Measurements from ENCODE around the gene ARL4D. TPM values are rescaled to one million over a fixed set of nuclear protein-coding genes. Genes with fewer than 3 reads are reported as not detected.

The ARL4D gene
- total and polyA plus RNA-seq, 2 donors (not counting 1 experiment from before 2014, with no cell fraction given) = 11.3 to 14.5 TPM

DNA sequence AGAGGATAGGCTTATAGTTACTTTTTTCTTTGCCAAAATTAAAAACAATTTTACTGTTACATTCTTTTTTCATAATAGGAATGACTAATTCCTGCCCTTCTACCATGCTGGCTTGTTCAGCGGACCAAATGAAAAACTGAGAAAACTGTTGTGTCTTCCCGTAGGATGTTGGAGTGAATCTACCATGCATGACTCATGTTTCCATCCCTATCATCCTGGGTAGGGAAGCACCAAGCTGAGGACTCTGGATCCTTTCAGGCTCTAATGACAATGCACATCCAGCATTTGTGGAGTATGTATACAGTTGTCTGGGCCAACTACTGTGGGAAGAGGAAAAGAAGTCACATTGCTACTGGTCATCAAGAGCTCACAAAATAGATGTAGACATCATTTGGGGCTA, 43.9 kb downstream of the ARL4D start:
- Histone ChIP-seq H3K9me3 (ENCODE audit: control extremely low read depth in 1 of 3, control insufficient read depth in 2 of 3, insufficient read depth in 1 of 3, low read length in 2 of 3) (no peaks in the 10 kb centered on the region), H3K9ac (ENCODE audit: low read length) (no peak overlapping the region), H2AFZ (ENCODE audit: insufficient read depth, low read depth, low read length, poor library complexity, severe bottlenecking) (no peak overlapping the region), H3K4me1 (ENCODE audit: control insufficient read depth in 2 of 2, insufficient read depth in 2 of 2, low read length in 2 of 2) (no peaks in the 10 kb centered on the region), H3K27me3 (replicated peaks in 1 of 4; ENCODE audit: control extremely low read depth in 1 of 4, control insufficient read depth in 3 of 4, insufficient read depth in 4 of 4, low read length in 3 of 4) (peaks cover 0 to 5% (median 0%) of the 10 kb centered on the region in 4 experiments), H3K27ac (ENCODE audit: low read length in 2 of 2) (no peak overlapping the region), H3K79me2 (ENCODE audit: control insufficient read depth, insufficient read depth, low read length) (no peaks in the 10 kb centered on the region), H3K4me2 (replicated peaks; ENCODE audit: low read depth, low read length, poor library complexity, severe bottlenecking) (no peak overlapping the region), H3K4me3 (ENCODE audit: control extremely low read depth in 1 of 5, extremely low read depth in 1 of 5, insufficient read depth in 1 of 5, low read depth in 2 of 5, low read length in 4 of 5) (no peak overlapping the region), H3K36me3 (replicated peaks in 1 of 2; ENCODE audit: control extremely low read depth in 1 of 2, control insufficient read depth in 1 of 2, extremely low read depth in 1 of 2, insufficient read depth in 2 of 2, low read length in 1 of 2) (no peaks in the 10 kb centered on the region), H4K20me1 (ENCODE audit: control insufficient read depth, insufficient read depth, low read length, poor library complexity, severe bottlenecking) (no peaks in the 10 kb centered on the region)
- no peak overlapping the region for H3K27ac Mint-ChIP-seq
- WGBS (ENCODE audit: insufficient coverage) = no CpG with 5 or more reads among the region's 2 CpGs
- no peaks in the 10 kb centered on the region for H3K9me3 Mint-ChIP-seq (ENCODE audit: insufficient read depth)
- no peak overlapping the region for H3K4me3 Mint-ChIP-seq
- ChIA-PET CTCF (no interaction called here), POLR2A (no interaction called here)
- TF ChIP-seq CTCF (IDR thresholded peaks at IDR 0.05) (no peak), EZH2 (IDR thresholded peaks at IDR 0.05; ENCODE audit: borderline replicate concordance, insufficient read depth, low read depth, low read length, poor library complexity, severe bottlenecking) (no peak)
- no peaks in the 10 kb centered on the region for H3K4me1 Mint-ChIP-seq
- DNase-seq (no peak), ATAC-seq (ENCODE audit: low read depth) (no peak)
- intact Hi-C loops (cut with micrococcal nuclease) = no loop called here
- H3K27me3 Mint-ChIP-seq = peaks cover 19% of the 10 kb centered on the region

GRCh38 chr17:43443381-43443780, 44.6 kb downstream of the ARL4D start:
- Histone ChIP-seq H3K9me3 (ENCODE audit: control extremely low read depth in 1 of 3, control insufficient read depth in 2 of 3, insufficient read depth in 1 of 3, low read length in 2 of 3) (no peaks in the 10 kb centered on the region), H3K79me2 (ENCODE audit: control insufficient read depth, insufficient read depth, low read length) (no peaks in the 10 kb centered on the region), H3K9ac (ENCODE audit: low read length) (no peak overlapping the region), H3K4me1 (ENCODE audit: control insufficient read depth in 2 of 2, insufficient read depth in 2 of 2, low read length in 2 of 2) (no peaks in the 10 kb centered on the region), H2AFZ (ENCODE audit: insufficient read depth, low read depth, low read length, poor library complexity, severe bottlenecking) (no peak overlapping the region), H3K27ac (ENCODE audit: low read length in 2 of 2) (no peak overlapping the region), H3K4me2 (replicated peaks; ENCODE audit: low read depth, low read length, poor library complexity, severe bottlenecking) (no peak overlapping the region), H3K36me3 (replicated peaks in 1 of 2; ENCODE audit: control extremely low read depth in 1 of 2, control insufficient read depth in 1 of 2, extremely low read depth in 1 of 2, insufficient read depth in 2 of 2, low read length in 1 of 2) (no peaks in the 10 kb centered on the region), H4K20me1 (ENCODE audit: control insufficient read depth, insufficient read depth, low read length, poor library complexity, severe bottlenecking) (no peaks in the 10 kb centered on the region), H3K27me3 (replicated peaks in 1 of 4; ENCODE audit: control extremely low read depth in 1 of 4, control insufficient read depth in 3 of 4, insufficient read depth in 4 of 4, low read length in 3 of 4) (peaks cover 0 to 5% (median 0%) of the 10 kb centered on the region in 4 experiments), H3K4me3 (ENCODE audit: control extremely low read depth in 1 of 5, extremely low read depth in 1 of 5, insufficient read depth in 1 of 5, low read depth in 2 of 5, low read length in 4 of 5) (no peak overlapping the region)
- DNase-seq (no peak), ATAC-seq (ENCODE audit: low read depth) (no peak)
- WGBS (ENCODE audit: insufficient coverage) = 94% methylated on average over 2 of the region's 3 CpGs
- peaks cover 19% of the 10 kb centered on the region for H3K27me3 Mint-ChIP-seq
- H3K9me3 Mint-ChIP-seq (ENCODE audit: insufficient read depth) = no peaks in the 10 kb centered on the region
- H3K4me3 Mint-ChIP-seq = no peak overlapping the region
- CTCF ChIA-PET = no interaction called here
- H3K4me1 Mint-ChIP-seq = no peaks in the 10 kb centered on the region
- no peak overlapping the region for H3K27ac Mint-ChIP-seq
- POLR2A ChIA-PET = no interaction called here
- intact Hi-C loops (cut with micrococcal nuclease) = no loop called here
- TF ChIP-seq CTCF (IDR thresholded peaks at IDR 0.05) = no peak
- no peak for TF ChIP-seq EZH2 (IDR thresholded peaks at IDR 0.05; ENCODE audit: borderline replicate concordance, insufficient read depth, low read depth, low read length, poor library complexity, severe bottlenecking)
